Psoas muscle (tissue), 8 donors: Measurements from ENCODE around the gene EDIL3. TPM values are rescaled to one million over a fixed set of nuclear protein-coding genes. Genes with fewer than 3 reads are reported as not detected.

Experiments used
- ATAC-seq, 4 donors: fragments of 200-7000 bp; cut with Tn5 transposase; one replicate each; pipeline ENCODE4 v1.9.1; 2020; ENCODE audit warnings: moderate library complexity in 3 of 4, mild to moderate bottlenecking in 2 of 4
- DNase-seq, 2 donors: peaks; one replicate each; pipeline ENCODE4 v3.0.0-alpha.2; 2020
- H3K27ac ChIP-seq: fragments of 200-600 bp; one replicate; pipeline ENCODE4 v1.8.0; 2022
- H3K27me3 ChIP-seq, 3 donors: fragments of 200-600 bp in 1 of 3; one replicate each; pipeline versions ENCODE4 v1.6.1 to v1.8.0; 2013 to 2022; ENCODE audit warnings: low read length in 2 of 3, mild to moderate bottlenecking in 2 of 3, moderate library complexity in 1 of 3; ENCODE audit not compliant: insufficient read depth in 3 of 3
- H3K36me3 ChIP-seq, 2 donors: fragments of 200-600 bp in 1 of 2; one replicate each; pipeline versions ENCODE4 v1.6.1 to v1.8.0; 2013 to 2022; ENCODE audit warnings: low read depth in 1 of 2, mild to moderate bottlenecking in 1 of 2, moderate library complexity in 1 of 2; ENCODE audit not compliant: insufficient read depth in 1 of 2
- H3K4me1 ChIP-seq: fragments of 200-600 bp; one replicate; pipeline ENCODE4 v1.8.0; 2022
- H3K4me3 ChIP-seq: fragments of 200-600 bp; one replicate; pipeline ENCODE4 v1.8.0; 2022; ENCODE audit warnings: mild to moderate bottlenecking
- H3K9me3 ChIP-seq: fragments of 200-600 bp; one replicate; pipeline ENCODE4 v1.8.0; 2022
- WGBS, 3 donors: extraction: QIAGEN DNeasy Blood & Tissue Kit; methylation state at CpG; one replicate each; pipeline versions ENCODE4 v1.1.6 to v1.1.7; 2013; 5-methylcytosine and 5-hydroxymethylcytosine counted together
- intact Hi-C, 2 donors: fragments of 100-400 bp; cut with DNase I; formaldehyde crosslinking; loops; one replicate each; pipeline versions ENCODE4 v1.11.0 to v1.14.2; 2022
- polyA plus RNA-seq, 3 donors: library from polyadenylated mRNA; stranded (reverse); fragments of 200-250 nt; gene quantifications; one replicate each; pipeline ENCODE4 v1.2.3, GENCODE V29; 2013
- total RNA-seq, 4 donors: library from RNA; stranded (reverse); fragmentation: NEBNext Ultra II Directional in 2 of 4; extraction: Animal tissue kit (Norgen Biotek cat#: 25700) in 2 of 4; gene quantifications; one replicate each; pipeline versions ENCODE4 v1.2.1 to v1.2.4, GENCODE V29; 2021 to 2023
- TF ChIP-seq, protein P1 (sequence below): fragments of 200-600 bp; IDR thresholded peaks from one replicate; pipeline ENCODE4 v1.8.0; 2022; ENCODE audit warnings: antibody characterized with exemption
- donor health status: healthy with polysubstance abuse.
- donor health status: DM: no; HTN: no; CAD: no; lungs with moderate emphysema.
- donor health status: Bipolar disorder and iron deficiency.
- donor health status: healthy.
- donor health status: DM: yes; HTN: yes; CAD: no.
- donor health status: DM: no; HTN: no; CAD: no.
- donor health status: DM: no; HTN: no; CAD: no.
- donor health status: DM: yes; HTN: yes; CAD: no.

Gene EDIL3
- total and polyA plus RNA-seq, 7 donors: 0.11 to 0.91 (median 0.34) TPM

DNA sequence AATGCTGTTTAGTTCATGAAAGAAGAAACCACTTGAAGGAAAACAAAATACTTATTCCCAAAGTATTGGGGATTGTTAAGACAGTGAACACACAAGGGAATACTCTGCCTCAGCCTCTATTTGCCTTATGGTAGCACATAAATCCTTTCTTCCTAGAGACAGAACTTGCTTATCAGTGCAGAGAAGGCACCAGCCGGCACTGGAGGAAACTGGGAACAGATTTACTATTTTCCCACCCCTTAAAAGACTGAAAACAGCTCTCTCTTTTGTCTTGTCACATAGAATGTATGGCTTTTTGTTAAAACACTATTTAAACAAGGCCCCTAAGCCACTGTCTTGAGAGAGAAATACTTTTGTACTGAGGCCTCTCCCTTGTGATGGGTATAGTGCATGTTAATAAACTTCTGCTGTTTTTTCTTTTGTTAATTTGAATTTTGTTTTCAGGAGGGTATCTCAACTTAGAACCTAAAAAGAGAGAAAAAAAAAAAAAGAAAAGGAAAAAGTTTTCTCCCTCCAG is 40.7 kb upstream of the EDIL3 start:
- intact Hi-C loops: no loop called here
- Histone ChIP-seq H3K36me3 (no peaks in the 10 kb centered on the region), H3K27ac (no peak overlapping the region), H3K9me3 (no peaks in the 10 kb centered on the region), H3K4me1 (no peaks in the 10 kb centered on the region), H3K4me3 (no peak overlapping the region), H3K27me3 (no peaks in the 10 kb centered on the region)
- TF ChIP-seq, protein P1, sequence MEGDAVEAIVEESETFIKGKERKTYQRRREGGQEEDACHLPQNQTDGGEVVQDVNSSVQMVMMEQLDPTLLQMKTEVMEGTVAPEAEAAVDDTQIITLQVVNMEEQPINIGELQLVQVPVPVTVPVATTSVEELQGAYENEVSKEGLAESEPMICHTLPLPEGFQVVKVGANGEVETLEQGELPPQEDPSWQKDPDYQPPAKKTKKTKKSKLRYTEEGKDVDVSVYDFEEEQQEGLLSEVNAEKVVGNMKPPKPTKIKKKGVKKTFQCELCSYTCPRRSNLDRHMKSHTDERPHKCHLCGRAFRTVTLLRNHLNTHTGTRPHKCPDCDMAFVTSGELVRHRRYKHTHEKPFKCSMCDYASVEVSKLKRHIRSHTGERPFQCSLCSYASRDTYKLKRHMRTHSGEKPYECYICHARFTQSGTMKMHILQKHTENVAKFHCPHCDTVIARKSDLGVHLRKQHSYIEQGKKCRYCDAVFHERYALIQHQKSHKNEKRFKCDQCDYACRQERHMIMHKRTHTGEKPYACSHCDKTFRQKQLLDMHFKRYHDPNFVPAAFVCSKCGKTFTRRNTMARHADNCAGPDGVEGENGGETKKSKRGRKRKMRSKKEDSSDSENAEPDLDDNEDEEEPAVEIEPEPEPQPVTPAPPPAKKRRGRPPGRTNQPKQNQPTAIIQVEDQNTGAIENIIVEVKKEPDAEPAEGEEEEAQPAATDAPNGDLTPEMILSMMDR: no peak
- DNase-seq (no peak), ATAC-seq (no peak)
- WGBS, 3 donors: 25 to 36% (median 25%) methylated on average over 1 of the region's 1 CpG

- no peak overlapping the region for H3K27ac ChIP-seq
- H3K9me3 ChIP-seq: no peaks in the 10 kb centered on the region
- TF ChIP-seq, protein P1: no peak
- H3K36me3 ChIP-seq: no peaks in the 10 kb centered on the region
- no peak for DNase-seq
- H3K4me1 ChIP-seq: no peaks in the 10 kb centered on the region
- no peak for ATAC-seq
- no peaks in the 10 kb centered on the region for H3K27me3 ChIP-seq
- intact Hi-C loops: no loop called here
- no peak overlapping the region for H3K4me3 ChIP-seq
- WGBS, 3 donors: 67 to 73% (median 70%) methylated on average over 3 of the region's 3 CpGs
Measured at GRCh38 chr5:84419742-84420141, 35.1 kb upstream of the EDIL3 start.

- DNase-seq (no peak), ATAC-seq (no peak)
- 85 to 90% (median 87%) methylated on average over 5 of the region's 5 CpGs for WGBS, 3 donors
- no peaks in the 10 kb centered on the region for H3K4me1 ChIP-seq
- H3K27ac ChIP-seq: no peak overlapping the region
- no peak overlapping the region for H3K4me3 ChIP-seq
- H3K27me3 ChIP-seq: no peaks in the 10 kb centered on the region
- intact Hi-C loops: no loop called here
- H3K36me3 ChIP-seq: no peaks in the 10 kb centered on the region
- H3K9me3 ChIP-seq: no peaks in the 10 kb centered on the region
- TF ChIP-seq, protein P1: no peak
Measured at GRCh38 chr5:84411832-84412605, 27.3 kb upstream of the EDIL3 start.

- TF ChIP-seq, protein P1: no peak
- Histone ChIP-seq H3K36me3 (no peaks in the 10 kb centered on the region), H3K9me3 (no peaks in the 10 kb centered on the region), H3K4me1 (no peaks in the 10 kb centered on the region), H3K27me3 (no peaks in the 10 kb centered on the region), H3K4me3 (no peak overlapping the region), H3K27ac (no peak overlapping the region)
- WGBS, 3 donors: 73 to 88% (median 85%) methylated on average over 1 of the region's 1 CpG
- intact Hi-C loops: no loop called here
- ATAC-seq (no peak), DNase-seq (no peak)
Measured at GRCh38 chr5:84406111-84406510, 21.4 kb upstream of the EDIL3 start.

- Histone ChIP-seq H3K9me3 (no peaks in the 10 kb centered on the region), H3K27me3 (no peaks in the 10 kb centered on the region), H3K27ac (no peak overlapping the region), H3K4me3 (no peak overlapping the region), H3K36me3 (no peaks in the 10 kb centered on the region), H3K4me1 (no peaks in the 10 kb centered on the region)
- TF ChIP-seq, protein P1: no peak
- ATAC-seq: no peak
- intact Hi-C loops: no loop called here
- no peak for DNase-seq
Measured at GRCh38 chr5:84403773-84404172, 19.1 kb upstream of the EDIL3 start.
